ENCODE data around the gene WBP1L. TPM values are rescaled to one million over a fixed set of nuclear protein-coding genes. Genes with fewer than 3 reads are reported as not detected.
A peak's percentile ranks its signal among the peaks of the same experiment; 100 is the strongest.

Gene WBP1L
- polyA plus RNA-seq, 4 donors: 15.2 to 38.8 (median 23.3) TPM

DNA sequence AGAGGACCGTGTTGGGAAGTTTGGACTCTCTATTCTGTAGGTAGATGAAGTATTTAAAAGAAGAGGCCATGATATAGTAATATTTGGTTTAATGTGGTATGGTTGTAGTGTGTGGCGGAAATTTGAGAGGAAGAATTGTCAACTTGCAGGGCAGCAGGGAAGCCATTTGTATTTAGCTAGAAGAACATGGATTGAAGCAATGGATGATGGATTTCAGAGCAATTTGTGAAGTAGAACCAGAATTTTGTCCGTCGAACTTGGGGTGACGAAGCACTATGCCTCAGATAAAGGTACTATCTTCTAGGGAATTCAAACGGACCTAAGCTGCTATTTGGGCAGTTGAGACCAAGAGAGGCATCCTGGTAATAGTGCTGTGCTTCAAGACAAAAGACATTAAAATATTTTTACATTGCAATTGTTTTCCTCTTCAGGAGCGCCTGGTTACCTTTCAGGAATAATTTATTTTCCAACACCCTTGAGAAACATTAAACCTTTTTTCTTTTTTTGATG lies 615 bp upstream of the WBP1L start:
- Histone ChIP-seq H3K27me3 (ENCODE audit: control insufficient read depth in 3 of 3, insufficient read depth in 3 of 3, low read length in 3 of 3) (no peaks in the 10 kb centered on the region), H3K4me1 (ENCODE audit: control insufficient read depth in 3 of 3, insufficient read depth in 2 of 3, low read depth in 1 of 3, low read length in 2 of 3) (peaks cover 5 to 24% (median 6%) of the 10 kb centered on the region in 3 donors), H3K9me3 (ENCODE audit: control insufficient read depth in 2 of 2, insufficient read depth in 1 of 2, low read depth in 1 of 2, low read length in 1 of 2) (no peaks in the 10 kb centered on the region), H3K36me3 (ENCODE audit: control insufficient read depth in 3 of 3, insufficient read depth in 2 of 3, low read depth in 1 of 3, low read length in 3 of 3) (no peaks in the 10 kb centered on the region), H3K27ac (ENCODE audit: low read depth in 1 of 3, low read length in 2 of 3) (no peak overlapping the region), H3K4me3 (ENCODE audit: low read depth in 1 of 3, low read length in 3 of 3) (peak overlapping the region in 1 of 3 donors; percentile 14)
- DNase-seq: no peak
- no peak for FAIRE-seq
- WGBS, 3 donors: 37 to 51% (median 39%) methylated on average over 7 of the region's 7 CpGs

GRCh38 chr10:102744374-102745051 lies 765 bp downstream of the WBP1L start:
- Histone ChIP-seq H3K27ac (ENCODE audit: low read depth in 1 of 3, low read length in 2 of 3) (peak overlapping the region; percentile 12 to 71 (median 53)), H3K4me1 (ENCODE audit: control insufficient read depth in 3 of 3, insufficient read depth in 2 of 3, low read depth in 1 of 3, low read length in 2 of 3) (peaks cover 5 to 24% (median 6%) of the 10 kb centered on the region in 3 donors), H3K36me3 (ENCODE audit: control insufficient read depth in 3 of 3, insufficient read depth in 2 of 3, low read depth in 1 of 3, low read length in 3 of 3) (no peaks in the 10 kb centered on the region), H3K4me3 (ENCODE audit: low read depth in 1 of 3, low read length in 3 of 3) (peak overlapping the region; percentile 75 to 99 (median 77)), H3K9me3 (ENCODE audit: control insufficient read depth in 2 of 2, insufficient read depth in 1 of 2, low read depth in 1 of 2, low read length in 1 of 2) (no peaks in the 10 kb centered on the region), H3K27me3 (ENCODE audit: control insufficient read depth in 3 of 3, insufficient read depth in 3 of 3, low read length in 3 of 3) (no peaks in the 10 kb centered on the region)
- no peak for FAIRE-seq
- 3 to 7% (median 4%) methylated on average over 9 of the region's 9 CpGs for WGBS, 3 donors
- peak; percentile 20 to 61 for DNase-seq

DNA sequence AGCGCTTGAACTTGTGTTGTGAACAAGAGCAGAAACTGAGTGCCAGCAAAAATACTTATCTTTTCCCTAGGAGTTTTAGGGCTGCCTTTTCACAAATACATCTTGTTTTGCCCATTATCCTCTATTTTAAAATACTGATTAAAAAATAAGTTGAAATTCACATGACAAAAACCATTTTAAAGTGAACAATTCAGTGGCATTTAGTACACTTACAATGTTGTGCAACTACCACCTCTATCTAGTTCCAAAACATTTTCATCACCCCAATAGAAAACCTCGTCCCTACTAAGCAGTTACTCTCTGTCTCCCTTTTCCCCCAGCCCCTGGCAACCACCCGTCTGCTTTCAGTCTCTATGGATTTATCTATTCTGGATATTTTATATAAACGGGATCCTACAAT lies 1.4 kb downstream of the WBP1L start:
- Histone ChIP-seq H3K27me3 (ENCODE audit: control insufficient read depth in 3 of 3, insufficient read depth in 3 of 3, low read length in 3 of 3) (no peaks in the 10 kb centered on the region), H3K4me1 (ENCODE audit: control insufficient read depth in 3 of 3, insufficient read depth in 2 of 3, low read depth in 1 of 3, low read length in 2 of 3) (peaks cover 5 to 19% (median 6%) of the 10 kb centered on the region in 3 donors), H3K9me3 (ENCODE audit: control insufficient read depth in 2 of 2, insufficient read depth in 1 of 2, low read depth in 1 of 2, low read length in 1 of 2) (no peaks in the 10 kb centered on the region), H3K4me3 (ENCODE audit: low read depth in 1 of 3, low read length in 3 of 3) (peak overlapping the region in 2 of 3 donors; percentile 75 to 99), H3K36me3 (ENCODE audit: control insufficient read depth in 3 of 3, insufficient read depth in 2 of 3, low read depth in 1 of 3, low read length in 3 of 3) (no peaks in the 10 kb centered on the region), H3K27ac (ENCODE audit: low read depth in 1 of 3, low read length in 2 of 3) (peak overlapping the region in 1 of 3 donors; percentile 21)
- no peak for FAIRE-seq
- DNase-seq: no peak
- 54 to 66% (median 61%) methylated on average over 4 of the region's 4 CpGs for WGBS, 3 donors

DNA sequence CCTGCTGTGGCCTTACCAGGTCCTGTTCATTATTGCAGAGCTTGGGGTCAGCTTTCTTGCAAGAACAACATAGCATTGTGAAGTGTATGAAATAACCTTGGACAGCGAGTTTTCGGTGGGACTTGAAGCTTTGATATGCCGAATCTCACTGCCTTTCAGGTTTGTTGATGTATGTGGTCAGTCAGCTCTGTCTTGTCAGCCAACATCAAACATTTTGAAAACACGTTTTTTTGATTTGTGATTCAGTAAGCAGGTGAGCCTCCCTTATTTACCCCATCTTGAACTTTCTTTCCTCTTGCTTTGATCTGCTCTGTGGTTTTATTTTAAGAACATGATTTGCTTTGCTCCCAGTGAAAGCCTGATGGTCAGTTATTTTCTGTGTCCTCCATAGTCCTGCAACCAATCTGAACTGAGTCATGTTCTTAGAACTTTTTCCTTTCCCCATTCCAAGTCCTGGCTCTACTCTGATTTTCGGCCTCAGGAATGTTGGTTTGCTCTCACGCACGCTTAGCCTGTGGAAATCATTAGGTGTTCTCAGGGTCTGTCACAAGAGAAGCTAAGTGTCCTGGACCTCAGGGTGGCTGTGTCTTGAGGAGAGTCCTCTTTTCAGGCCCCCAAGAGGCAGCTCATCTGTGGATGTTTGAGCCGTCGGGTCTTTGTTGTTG lies 8.7 kb downstream of the WBP1L start:
- Histone ChIP-seq H3K4me3 (ENCODE audit: low read depth in 1 of 3, low read length in 3 of 3) (no peak overlapping the region), H3K36me3 (ENCODE audit: control insufficient read depth in 3 of 3, insufficient read depth in 2 of 3, low read depth in 1 of 3, low read length in 3 of 3) (peaks cover 0 to 9% (median 2%) of the 10 kb centered on the region in 3 donors), H3K4me1 (ENCODE audit: control insufficient read depth in 3 of 3, insufficient read depth in 2 of 3, low read depth in 1 of 3, low read length in 2 of 3) (peaks cover 0 to 2% (median 0%) of the 10 kb centered on the region in 3 donors), H3K9me3 (ENCODE audit: control insufficient read depth in 2 of 2, insufficient read depth in 1 of 2, low read depth in 1 of 2, low read length in 1 of 2) (no peaks in the 10 kb centered on the region), H3K27me3 (ENCODE audit: control insufficient read depth in 3 of 3, insufficient read depth in 3 of 3, low read length in 3 of 3) (no peaks in the 10 kb centered on the region), H3K27ac (ENCODE audit: low read depth in 1 of 3, low read length in 2 of 3) (peak overlapping the region in 1 of 3 donors; percentile 72)
- no peak for FAIRE-seq
- WGBS, 3 donors: 82 to 90% (median 85%) methylated on average over 9 of the region's 9 CpGs
- DNase-seq: no peak

- Histone ChIP-seq H3K27ac (ENCODE audit: low read depth in 1 of 3, low read length in 2 of 3) (peak overlapping the region in 1 of 3 donors; percentile 72), H3K4me1 (ENCODE audit: control insufficient read depth in 3 of 3, insufficient read depth in 2 of 3, low read depth in 1 of 3, low read length in 2 of 3) (peaks cover 0 to 2% (median 0%) of the 10 kb centered on the region in 3 donors), H3K36me3 (ENCODE audit: control insufficient read depth in 3 of 3, insufficient read depth in 2 of 3, low read depth in 1 of 3, low read length in 3 of 3) (peaks cover 0 to 9% (median 2%) of the 10 kb centered on the region in 3 donors), H3K27me3 (ENCODE audit: control insufficient read depth in 3 of 3, insufficient read depth in 3 of 3, low read length in 3 of 3) (no peaks in the 10 kb centered on the region), H3K9me3 (ENCODE audit: control insufficient read depth in 2 of 2, insufficient read depth in 1 of 2, low read depth in 1 of 2, low read length in 1 of 2) (no peaks in the 10 kb centered on the region), H3K4me3 (ENCODE audit: low read depth in 1 of 3, low read length in 3 of 3) (no peak overlapping the region)
- DNase-seq (peak; percentile 39 to 54), FAIRE-seq (no peak)
- WGBS, 3 donors: 69 to 89% (median 87%) methylated on average over 4 of the region's 4 CpGs
These were observed 9.4 kb downstream of the WBP1L start for GRCh38 chr10:102752934-102753664.

- no peak overlapping the region for H3K4me3 ChIP-seq (ENCODE audit: low read depth in 1 of 3, low read length in 3 of 3)
- peak; percentile 36 for FAIRE-seq
- 61 to 93% (median 81%) methylated on average over 1 of the region's 1 CpG for WGBS, 3 donors
- no peaks in the 10 kb centered on the region for H3K27me3 ChIP-seq (ENCODE audit: control insufficient read depth in 3 of 3, insufficient read depth in 3 of 3, low read length in 3 of 3)
- peaks cover 0 to 2% (median 0%) of the 10 kb centered on the region in 3 donors for H3K4me1 ChIP-seq (ENCODE audit: control insufficient read depth in 3 of 3, insufficient read depth in 2 of 3, low read depth in 1 of 3, low read length in 2 of 3)
- H3K9me3 ChIP-seq (ENCODE audit: control insufficient read depth in 2 of 2, insufficient read depth in 1 of 2, low read depth in 1 of 2, low read length in 1 of 2): no peaks in the 10 kb centered on the region
- DNase-seq: no peak
- H3K36me3 ChIP-seq (ENCODE audit: control insufficient read depth in 3 of 3, insufficient read depth in 2 of 3, low read depth in 1 of 3, low read length in 3 of 3): peaks cover 0 to 9% (median 2%) of the 10 kb centered on the region in 3 donors
- H3K27ac ChIP-seq (ENCODE audit: low read depth in 1 of 3, low read length in 2 of 3): peak overlapping the region in 1 of 3 donors; percentile 72
These were observed 10.0 kb downstream of the WBP1L start for GRCh38 chr10:102753718-102754117.

DNA sequence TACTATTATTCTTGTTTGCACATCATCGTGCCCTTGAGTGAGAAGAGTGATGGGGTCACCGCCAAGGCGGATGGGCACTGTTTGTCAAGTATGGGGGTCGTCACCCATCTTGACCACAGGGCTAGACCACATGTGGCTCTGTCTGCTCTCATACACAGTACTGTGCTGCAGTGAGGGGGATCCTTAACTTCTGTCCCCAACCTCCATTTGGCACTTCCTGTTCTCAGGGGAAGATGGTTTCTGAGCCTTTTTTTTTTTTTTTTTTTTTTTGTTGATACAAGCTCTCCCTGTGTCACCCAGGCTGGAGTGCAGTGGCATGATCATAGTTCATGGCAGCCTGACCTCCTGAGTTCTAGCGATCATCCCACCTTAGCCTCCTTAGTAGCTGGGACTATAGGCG lies 13.6 kb downstream of the WBP1L start:
- Histone ChIP-seq H3K4me1 (ENCODE audit: control insufficient read depth in 3 of 3, insufficient read depth in 2 of 3, low read depth in 1 of 3, low read length in 2 of 3) (peaks cover 0 to 2% (median 0%) of the 10 kb centered on the region in 3 donors), H3K9me3 (ENCODE audit: control insufficient read depth in 2 of 2, insufficient read depth in 1 of 2, low read depth in 1 of 2, low read length in 1 of 2) (no peaks in the 10 kb centered on the region), H3K4me3 (ENCODE audit: low read depth in 1 of 3, low read length in 3 of 3) (no peak overlapping the region), H3K27me3 (ENCODE audit: control insufficient read depth in 3 of 3, insufficient read depth in 3 of 3, low read length in 3 of 3) (no peaks in the 10 kb centered on the region), H3K36me3 (ENCODE audit: control insufficient read depth in 3 of 3, insufficient read depth in 2 of 3, low read depth in 1 of 3, low read length in 3 of 3) (peaks cover 0 to 11% (median 2%) of the 10 kb centered on the region in 3 donors), H3K27ac (ENCODE audit: low read depth in 1 of 3, low read length in 2 of 3) (no peak overlapping the region)
- FAIRE-seq (no peak), DNase-seq (no peak)
- WGBS, 3 donors: 92 to 99% (median 95%) methylated on average over 6 of the region's 6 CpGs
